Measurements from ENCODE around the gene SH2D1B.

SH2D1B gene

GRCh38 chr1:162367073-162367472 is 44.9 kb downstream of the SH2D1B start:
- no peak for DNase-seq (ENCODE audit: extremely low read depth, low read depth)

GRCh38 chr1:162366671-162367070 is 45.3 kb downstream of the SH2D1B start:
- no peak for DNase-seq (ENCODE audit: extremely low read depth, low read depth)
- no peak for TF ChIP-seq CTCF (IDR thresholded peaks at IDR 0.05; ENCODE audit: low read depth, low read length)

More at GRCh38 chr1:162367073-162367472, 44.9 kb downstream of the SH2D1B start:
- TF ChIP-seq CTCF (IDR thresholded peaks at IDR 0.05; ENCODE audit: low read depth, low read length): no peak

- TF ChIP-seq CTCF (IDR thresholded peaks at IDR 0.05; ENCODE audit: low read depth, low read length): no peak
- DNase-seq (ENCODE audit: extremely low read depth, low read depth): no peak
Observed at GRCh38 chr1:162366149-162366548, 45.8 kb downstream of the SH2D1B start.

- DNase-seq (ENCODE audit: extremely low read depth, low read depth): no peak
- no peak for TF ChIP-seq CTCF (IDR thresholded peaks at IDR 0.05; ENCODE audit: low read depth, low read length)
Observed at GRCh38 chr1:162365284-162366020, 46.5 kb downstream of the SH2D1B start.

GRCh38 chr1:162364498-162364897 is 47.4 kb downstream of the SH2D1B start:
- TF ChIP-seq CTCF (IDR thresholded peaks at IDR 0.05; ENCODE audit: low read depth, low read length): no peak
- no peak for DNase-seq (ENCODE audit: extremely low read depth, low read depth)

GRCh38 chr1:162363823-162364222 is 48.1 kb downstream of the SH2D1B start:
- no peak for TF ChIP-seq CTCF (IDR thresholded peaks at IDR 0.05; ENCODE audit: low read depth, low read length)
- DNase-seq (ENCODE audit: extremely low read depth, low read depth): no peak

- no peak for DNase-seq (ENCODE audit: extremely low read depth, low read depth)
- TF ChIP-seq CTCF (IDR thresholded peaks at IDR 0.05; ENCODE audit: low read depth, low read length): no peak
Observed at GRCh38 chr1:162361349-162361748, 50.6 kb downstream of the SH2D1B start.

Data from AG09319 (cell line).